MCF 10A (cell line): ENCODE data around the gene TMCO5A. TPM values are rescaled to one million over a fixed set of nuclear protein-coding genes. Genes with fewer than 3 reads are reported as not detected.

Experiments
- BruUV-seq: library from RNA; stranded (reverse); fragments of 400-500 nt; replicated peaks from 2 replicates; lab custom pipeline; 2021; lab: Mats Ljungman, UMichigan
- CTCF ChIA-PET: fragments of 300-600 bp; sonication (Branson Sonifier 250); formaldehyde crosslinking; extraction: SDS; loops from one replicate; lab custom pipeline; 2021; ENCODE audit warnings: antibody characterized with exemption, inconsistent platforms; lab: Yijun Ruan, JAX
- POLR2A ChIA-PET: fragments of 300-600, 350-650 bp; sonication (Branson Sonifier 250); formaldehyde crosslinking; extraction: SDS; loops from one replicate; lab custom pipeline; 2020; ENCODE audit warnings: antibody characterized with exemption, inconsistent platforms; lab: Yijun Ruan, JAX
- DNase-seq: peaks from one replicate; pipeline ENCODE4 v3.0.0-alpha.2; 2018; ENCODE audit not compliant: unreplicated experiment
- H3K27ac Mint-ChIP-seq: one replicate; pipeline ENCODE4 v1.8.0; 2022; ENCODE audit warnings: mild to moderate bottlenecking, low read depth, mixed read lengths; ENCODE audit not compliant: unreplicated experiment
- H3K27me3 Mint-ChIP-seq: one replicate; pipeline ENCODE4 v1.8.0; 2022; ENCODE audit warnings: mixed read lengths; ENCODE audit not compliant: insufficient read depth, unreplicated experiment
- H3K36me3 Mint-ChIP-seq: one replicate; pipeline ENCODE4 v1.8.0; 2022; ENCODE audit warnings: mild to moderate bottlenecking, moderate library complexity, mixed read lengths; ENCODE audit not compliant: insufficient read depth, unreplicated experiment
- H3K4me1 Mint-ChIP-seq: one replicate; pipeline ENCODE4 v1.8.0; 2022; ENCODE audit warnings: mixed read lengths; ENCODE audit not compliant: insufficient read depth, unreplicated experiment
- H3K4me3 Mint-ChIP-seq: one replicate; pipeline ENCODE4 v1.8.0; 2022; ENCODE audit warnings: mild to moderate bottlenecking, moderate library complexity, mixed read lengths; ENCODE audit not compliant: unreplicated experiment
- H3K9me3 Mint-ChIP-seq: one replicate; pipeline ENCODE4 v1.8.0; 2022; ENCODE audit warnings: mixed read lengths; ENCODE audit not compliant: unreplicated experiment
- CTCF ChIP-seq: fragments of 200-600 bp; IDR thresholded peaks from one replicate; pipeline ENCODE4 v1.8.0; 2022; ENCODE audit warnings: antibody characterized with exemption, mild to moderate bottlenecking; ENCODE audit not compliant: unreplicated experiment
- intact Hi-C: fragments of 100-400 bp; cut with micrococcal nuclease; formaldehyde crosslinking; loops from 2 replicates; pipeline ENCODE4 v1.14.1; 2022
- total RNA-seq: library from RNA; stranded (reverse); gene quantifications from 2 replicates; pipeline ENCODE4 v1.2.3, GENCODE V29; 2022

Gene TMCO5A
- total RNA-seq, 1 experiment from 2014 or later = not detected

DNA sequence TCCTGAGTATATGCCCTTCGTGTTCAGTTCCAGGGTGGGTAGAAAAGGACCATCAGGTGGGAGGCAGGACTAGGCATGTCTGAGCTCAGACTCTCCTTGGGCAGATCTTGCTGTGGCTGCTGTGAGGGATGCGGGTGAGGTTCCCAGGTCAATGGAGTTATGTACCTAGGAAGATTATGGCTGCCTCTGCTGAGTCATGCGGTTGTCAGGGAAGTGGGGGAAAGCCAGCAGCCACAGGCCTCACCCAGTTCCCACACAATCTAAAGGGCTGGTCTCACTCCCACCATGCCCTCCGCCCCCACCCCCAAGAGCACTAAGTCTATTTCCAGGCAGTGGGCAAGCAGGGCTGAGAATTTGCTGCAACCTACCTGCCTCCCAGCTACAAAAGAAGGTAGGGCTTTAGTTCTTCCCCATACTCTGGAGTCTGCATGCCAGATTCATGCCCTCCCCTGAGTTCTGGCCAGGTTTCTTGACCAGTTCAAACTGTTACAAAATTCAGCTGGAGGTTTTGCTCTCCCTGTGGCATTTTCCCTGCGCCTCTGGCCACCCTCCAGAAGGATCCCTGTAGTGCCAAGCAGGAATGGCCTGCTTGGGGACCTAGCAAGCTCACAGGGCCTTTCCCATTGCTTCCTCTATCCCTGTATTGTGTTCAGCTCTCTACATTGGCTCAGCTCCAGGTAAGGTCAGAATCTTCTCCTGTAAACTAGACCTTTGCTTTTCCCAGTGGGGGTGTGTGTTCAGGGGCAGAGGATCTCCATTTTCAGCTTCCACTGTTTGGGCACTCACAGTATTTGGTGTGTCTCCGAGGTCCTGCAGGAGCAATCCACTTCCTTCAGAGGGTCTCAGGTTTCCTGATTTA is 12.7 kb upstream of the TMCO5A start:
- no peak overlapping the region for H3K4me3 Mint-ChIP-seq
- H3K27ac Mint-ChIP-seq = no peak overlapping the region
- ChIA-PET CTCF (interaction anchor here (0.6 to 1.6 kb wide), 5 partner anchors 19 to 347 kb away, joined by 3 to 4 read pairs (median 3); no protein-coding TSS in a partner anchor), POLR2A (no interaction called here)
- no peak for TF ChIP-seq CTCF
- H3K36me3 Mint-ChIP-seq = no peaks in the 10 kb centered on the region
- H3K9me3 Mint-ChIP-seq = no peaks in the 10 kb centered on the region
- BruUV-seq = no TSS peak
- peak; percentile 35 for DNase-seq
- H3K27me3 Mint-ChIP-seq = peaks cover 33% of the 10 kb centered on the region
- intact Hi-C loops = no loop called here
- no peaks in the 10 kb centered on the region for H3K4me1 Mint-ChIP-seq

- intact Hi-C loops = no loop called here
- BruUV-seq = no TSS peak
- H3K27me3 Mint-ChIP-seq = no peaks in the 10 kb centered on the region
- no peak for DNase-seq
- no peak overlapping the region for H3K27ac Mint-ChIP-seq
- H3K4me1 Mint-ChIP-seq = no peaks in the 10 kb centered on the region
- no peak for TF ChIP-seq CTCF
- POLR2A ChIA-PET = no interaction called here
- H3K9me3 Mint-ChIP-seq = no peaks in the 10 kb centered on the region
- CTCF ChIA-PET = interaction anchor here (0.7 kb wide), 1 partner anchor 52 kb away, joined by 5 read pairs; no protein-coding TSS in a partner anchor
- no peak overlapping the region for H3K4me3 Mint-ChIP-seq
- H3K36me3 Mint-ChIP-seq = no peaks in the 10 kb centered on the region
These were observed 8.3 kb upstream of the TMCO5A start for GRCh38 chr15:37926136-37926535.

DNA sequence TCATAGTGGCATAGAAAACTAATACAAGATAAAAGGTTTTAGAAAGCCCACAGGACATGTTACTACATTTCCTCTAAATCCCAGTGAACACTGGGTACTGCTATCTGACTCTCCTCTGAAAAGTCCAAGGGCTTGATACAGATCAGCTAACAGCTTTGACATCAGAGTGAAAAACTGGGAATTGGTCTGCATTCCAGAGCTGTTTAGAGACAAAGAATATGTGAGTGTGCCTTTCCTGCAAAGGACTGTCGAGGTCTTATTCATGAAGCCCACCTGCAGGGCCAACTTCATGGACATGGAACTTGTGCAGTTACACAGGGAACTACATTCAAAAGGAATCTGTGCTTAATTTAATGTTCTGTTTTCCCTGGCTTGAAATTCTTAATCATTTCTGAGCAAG is 5.2 kb upstream of the TMCO5A start:
- intact Hi-C loops = no loop called here
- no peak for TF ChIP-seq CTCF

GRCh38 chr15:37931321-37931720 is 3.1 kb upstream of the TMCO5A start:
- Mint-ChIP-seq H3K9me3 (peaks cover under 1% of the 10 kb centered on the region), H3K27ac (no peak overlapping the region), H3K36me3 (no peaks in the 10 kb centered on the region), H3K27me3 (peaks cover 32% of the 10 kb centered on the region), H3K4me3 (no peak overlapping the region), H3K4me1 (no peaks in the 10 kb centered on the region)
- BruUV-seq = no TSS peak
- intact Hi-C loops = no loop called here
- no peak for TF ChIP-seq CTCF
- ChIA-PET POLR2A (no interaction called here), CTCF (interaction anchor here (1.0 kb wide), 1 partner anchor 11 kb away, joined by 3 read pairs; no protein-coding TSS in a partner anchor)
- no peak for DNase-seq

More for the DNA sequence above, 5.2 kb upstream of the TMCO5A start:
- no peak for DNase-seq
- H3K36me3 Mint-ChIP-seq = no peaks in the 10 kb centered on the region
- no peaks in the 10 kb centered on the region for H3K9me3 Mint-ChIP-seq
- CTCF ChIA-PET = no interaction called here
- POLR2A ChIA-PET = no interaction called here
- BruUV-seq = no TSS peak
- H3K27ac Mint-ChIP-seq = no peak overlapping the region
- peaks cover 11% of the 10 kb centered on the region for H3K27me3 Mint-ChIP-seq
- no peaks in the 10 kb centered on the region for H3K4me1 Mint-ChIP-seq
- H3K4me3 Mint-ChIP-seq = no peak overlapping the region
